A549 treated with dexamethasone at 1 μM for 4 hours (cell line): ENCODE measurements around the gene PTPRO. TPM values are rescaled to one million over a fixed set of nuclear protein-coding genes. Genes with fewer than 3 reads are reported as not detected.

ENCODE experiments used
- total RNA-seq: library from RNA; stranded (reverse); fragments of 200-300 nt; extraction: Qiagen RNA extraction; gene quantifications from 5 replicates; pipeline ENCODE4 v1.2.3, GENCODE V29; 2022

The PTPRO gene
- 0.06 to 0.24 TPM (median 0.09 TPM) in 5 replicates for total RNA-seq

GRCh38 chr12:15322164-15323061, at the start of gene PTPRO:
Gene PTPRO, plus strand, starts transcription at chr12:15322508.

Other genes with a start within 250 kb of the PTPRO start
- 0.17 to 0.31 TPM (median 0.27 TPM) in 5 replicates for gene RERG, start 101.1 kb upstream of the PTPRO start, total RNA-seq